Stimulated activated CD4-positive, alpha-beta T cell treated with anti-CD3 and anti-CD28 coated beads, Interleukin-15, amount 100 ng/mL, for 1 hour (primary cell): ENCODE measurements around the gene LSAMP.
"Not testable (repeated sequence)": the region's sequence is repeated elsewhere in the genome, so short reads cannot be mapped to it uniquely, and the experiment has no call there.

Experiments
- DNase-seq, 2 donors: peaks; one replicate each; pipeline ENCODE4 v3.0.0-alpha.2; 2020; ENCODE audit warnings: low read depth in 1 of 2, low spot score in 1 of 2

The LSAMP gene

DNA sequence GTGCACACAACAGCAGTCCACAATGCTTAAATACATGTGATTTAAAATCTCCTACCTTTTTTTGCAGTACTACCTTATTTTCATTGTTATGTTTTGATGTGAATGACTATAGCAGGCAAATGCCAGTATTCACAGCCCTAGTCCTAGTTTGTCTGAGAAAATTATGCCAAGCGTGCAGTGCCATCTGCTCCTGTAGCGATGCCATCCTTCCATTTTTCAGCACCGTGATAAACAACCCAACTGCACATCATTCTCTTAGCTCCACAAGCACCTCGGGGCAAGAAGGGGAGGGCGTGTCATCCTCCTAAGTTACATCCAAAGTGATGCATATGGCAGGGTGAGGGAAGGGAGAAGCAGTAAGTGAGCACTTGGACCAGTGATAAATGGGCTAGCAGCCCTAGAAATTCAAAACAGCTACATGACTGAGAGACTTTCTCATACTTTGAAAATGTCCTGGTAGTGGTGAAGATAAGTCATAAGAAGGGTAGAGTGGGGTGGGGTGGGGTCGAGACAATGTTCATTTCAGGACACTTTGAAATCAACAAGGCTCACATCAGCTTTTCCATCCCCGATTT is 198.8 kb downstream of the LSAMP start:
- no peak for DNase-seq

DNA sequence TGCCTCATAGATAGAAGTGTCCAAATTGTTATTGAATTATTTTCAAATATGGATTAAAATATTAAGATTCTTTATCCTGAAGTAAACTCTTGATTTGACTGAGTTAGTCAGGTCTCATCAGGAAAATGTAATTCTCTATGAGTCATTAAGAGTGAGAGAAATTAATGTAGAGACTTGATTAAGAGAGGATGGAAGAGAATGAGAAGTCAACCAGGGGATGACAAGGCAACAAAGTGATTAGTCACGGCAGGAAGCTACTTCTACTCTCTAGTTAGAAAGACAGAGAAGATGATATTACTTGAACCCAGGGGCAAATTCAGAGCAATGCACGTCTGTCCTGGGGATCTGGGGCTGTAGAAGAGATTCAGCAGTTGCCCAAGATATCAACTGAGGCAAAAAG is 202.5 kb downstream of the LSAMP start:
- no peak for DNase-seq

DNA sequence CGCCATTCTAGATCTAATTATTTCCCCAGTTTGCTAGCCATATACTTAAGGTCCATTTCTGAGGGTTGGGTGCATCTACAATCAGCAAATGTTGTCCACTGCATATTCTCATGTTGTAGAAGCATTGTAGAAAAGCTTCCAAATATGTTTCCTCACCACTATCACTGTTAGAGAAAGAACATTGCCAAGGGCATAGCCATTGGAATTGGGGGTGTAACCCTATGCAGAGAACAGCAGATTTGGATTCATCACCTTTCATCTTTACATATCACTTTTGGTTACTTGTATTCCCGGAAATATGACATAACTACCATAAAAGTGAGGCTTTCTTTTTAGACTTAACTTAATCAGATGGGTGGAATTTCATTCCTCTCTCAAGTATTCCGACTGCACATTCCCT is 203.6 kb downstream of the LSAMP start:
- DNase-seq: no peak

DNA sequence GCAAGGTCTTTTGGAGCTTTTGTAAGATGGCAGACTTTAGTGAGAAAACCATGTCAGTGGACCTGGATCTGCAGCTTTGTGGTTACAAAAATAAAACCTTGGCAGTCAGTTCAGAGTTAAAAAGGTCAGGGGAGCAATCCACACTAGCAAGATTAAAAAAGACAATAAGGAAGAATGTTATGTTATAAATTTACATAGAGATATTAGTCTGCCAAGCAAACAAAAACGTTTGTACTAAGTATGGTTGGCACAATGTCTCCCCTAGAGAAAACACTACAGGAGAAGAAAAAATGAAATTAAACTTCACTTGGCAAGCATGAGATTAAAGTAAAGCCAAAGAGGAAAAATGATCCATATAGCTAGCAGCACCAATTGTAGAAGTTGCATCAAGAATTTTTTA is 205.0 kb downstream of the LSAMP start:
- DNase-seq: no peak

DNA sequence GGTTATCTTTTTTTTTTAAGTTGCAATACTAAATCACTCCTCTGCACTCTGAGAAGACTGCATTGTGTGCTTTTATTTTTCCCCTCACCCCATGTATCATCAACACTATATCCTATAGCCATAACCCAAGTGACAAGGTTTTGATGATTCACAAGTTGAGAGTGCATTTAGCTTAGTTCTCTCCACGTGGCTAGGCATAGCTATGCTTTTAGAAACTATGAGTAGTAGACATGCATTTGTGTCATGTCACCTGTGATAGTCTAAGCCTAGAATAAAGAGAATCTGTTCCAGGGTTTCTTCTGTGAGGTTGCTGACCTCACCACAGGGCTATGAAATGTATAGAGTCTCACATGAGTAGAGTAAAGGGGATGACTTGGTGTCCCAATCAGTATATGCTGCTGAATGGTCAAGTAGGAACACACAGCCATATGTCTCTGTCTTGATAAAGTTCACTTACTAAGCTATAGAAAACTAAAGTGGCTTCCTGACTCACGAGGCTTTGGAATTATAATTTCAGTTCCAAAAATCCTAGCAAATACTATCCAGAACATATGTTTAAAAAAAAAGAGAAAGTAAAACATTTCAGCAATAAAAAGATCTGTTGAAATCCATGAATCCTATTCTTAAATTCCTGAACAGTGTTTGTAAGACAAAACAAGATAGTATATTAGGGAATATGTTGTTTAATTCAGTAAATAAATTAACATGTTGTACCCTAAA is 206.3 kb downstream of the LSAMP start:
- no peak for DNase-seq

DNA sequence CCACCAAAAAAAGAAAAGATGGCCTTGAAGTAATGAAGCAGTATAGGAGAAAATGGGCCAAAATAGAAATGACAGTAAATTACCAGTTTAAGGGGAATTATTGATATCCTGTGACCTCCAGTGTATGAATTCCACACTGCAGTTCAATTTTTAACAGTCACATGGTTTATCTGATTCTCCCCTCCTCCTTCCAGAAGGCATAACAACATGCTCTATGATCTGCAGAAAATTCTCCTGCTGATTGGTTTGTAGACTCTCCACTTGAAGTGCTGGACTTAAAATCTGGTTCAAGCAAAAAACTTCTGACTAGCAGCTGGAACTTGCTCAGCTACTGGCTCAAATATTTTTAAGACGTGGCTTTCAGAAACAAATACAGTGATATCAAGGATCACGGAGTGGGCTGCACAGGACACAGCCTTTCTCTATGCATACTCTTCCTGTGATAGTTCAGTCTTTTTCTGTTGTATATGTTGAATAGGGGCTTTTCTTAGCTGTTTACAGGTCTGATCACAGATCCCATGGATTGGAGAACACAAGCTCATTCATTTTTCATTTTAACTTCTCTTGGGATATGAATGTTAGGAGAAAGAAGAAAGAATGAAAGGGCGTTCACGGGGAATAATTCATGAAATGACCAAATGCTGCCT is 211.5 kb downstream of the LSAMP start:
- no peak for DNase-seq

DNA sequence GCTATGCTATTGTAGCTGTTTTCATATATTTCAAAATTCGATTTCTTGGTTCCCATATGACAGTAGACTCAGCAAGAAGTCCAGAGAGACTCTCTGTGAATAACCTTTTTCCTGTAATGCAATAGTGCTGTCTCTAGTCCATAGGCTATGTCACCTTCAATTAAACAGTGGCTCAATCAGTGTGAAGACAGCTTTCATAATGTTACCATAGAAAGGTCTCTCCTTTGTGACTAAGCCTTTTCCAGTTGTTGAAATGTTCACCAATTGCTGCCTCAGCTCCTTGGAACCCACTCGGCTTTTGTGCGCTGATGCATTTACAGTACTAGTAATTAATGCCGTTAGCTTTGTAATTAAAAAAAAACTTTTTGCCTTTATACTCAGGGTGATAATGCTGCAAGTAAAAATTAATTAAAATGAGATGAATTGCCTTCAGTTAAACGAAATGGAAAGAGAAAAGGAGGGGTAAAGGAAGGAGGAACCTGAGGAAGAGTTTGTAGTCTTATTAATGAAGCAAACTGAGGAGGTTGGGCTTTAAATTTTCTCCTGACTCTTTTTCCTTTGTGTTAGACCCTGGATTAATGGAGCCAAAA is 214.8 kb downstream of the LSAMP start:
- DNase-seq: no peak

DNA sequence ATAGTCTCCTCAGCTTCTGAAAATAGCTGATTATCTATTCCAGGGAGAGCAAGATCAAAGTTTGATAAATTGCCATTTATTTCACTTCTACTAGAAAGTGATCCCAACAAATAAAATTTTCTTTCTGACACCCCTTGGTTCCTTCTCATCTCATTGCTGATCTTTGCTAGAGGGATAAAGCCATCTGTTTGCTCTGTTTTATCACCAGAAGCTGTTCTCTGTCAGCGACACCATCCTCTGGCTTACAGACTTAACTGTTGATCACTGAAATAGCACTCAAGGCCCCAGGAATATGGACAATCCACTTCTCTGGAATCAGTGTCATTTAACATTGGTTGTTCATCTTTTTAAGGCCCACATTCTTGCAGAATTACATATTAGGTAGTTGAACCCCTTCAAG is 219.0 kb downstream of the LSAMP start:
- DNase-seq: no peak

DNA sequence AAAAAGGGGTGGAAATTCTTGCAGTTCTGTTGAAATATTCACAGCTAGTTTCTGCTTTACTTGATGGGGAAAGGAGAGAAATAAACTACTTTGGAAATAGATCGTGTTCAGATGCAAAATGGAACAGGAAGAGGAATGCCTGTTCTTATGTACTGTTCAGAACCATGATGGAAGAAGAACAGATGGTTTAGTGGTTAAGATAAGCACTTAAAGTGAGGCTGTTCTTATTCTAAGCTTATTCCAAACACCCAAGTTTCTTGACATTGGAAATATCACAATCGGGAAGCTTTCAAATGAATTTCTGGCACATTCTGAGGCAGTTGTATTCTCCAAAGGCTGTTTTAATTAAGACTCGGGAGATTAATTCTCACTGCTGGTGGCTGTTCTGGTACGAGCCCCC is 228.5 kb downstream of the LSAMP start:
- no peak for DNase-seq

DNA sequence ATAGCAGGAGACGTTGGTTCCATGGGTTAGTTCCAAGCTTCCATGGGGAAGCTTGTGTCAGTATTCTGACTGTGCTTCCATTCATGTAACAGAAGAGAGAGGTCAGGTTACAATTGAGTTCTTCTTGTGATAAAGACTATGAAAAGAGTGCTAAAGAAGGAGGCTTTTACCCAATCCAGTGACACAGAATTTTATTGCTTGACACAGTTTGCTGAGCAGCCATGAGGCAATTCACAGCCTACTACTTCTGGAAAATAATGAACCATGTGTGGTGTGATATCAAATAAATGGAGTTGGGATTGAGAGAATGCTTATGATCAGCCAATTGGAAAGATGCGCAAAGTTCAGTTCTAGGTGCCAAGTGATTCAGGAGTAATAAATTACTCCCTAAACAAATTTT is 233.4 kb downstream of the LSAMP start:
- no peak for DNase-seq

DNA sequence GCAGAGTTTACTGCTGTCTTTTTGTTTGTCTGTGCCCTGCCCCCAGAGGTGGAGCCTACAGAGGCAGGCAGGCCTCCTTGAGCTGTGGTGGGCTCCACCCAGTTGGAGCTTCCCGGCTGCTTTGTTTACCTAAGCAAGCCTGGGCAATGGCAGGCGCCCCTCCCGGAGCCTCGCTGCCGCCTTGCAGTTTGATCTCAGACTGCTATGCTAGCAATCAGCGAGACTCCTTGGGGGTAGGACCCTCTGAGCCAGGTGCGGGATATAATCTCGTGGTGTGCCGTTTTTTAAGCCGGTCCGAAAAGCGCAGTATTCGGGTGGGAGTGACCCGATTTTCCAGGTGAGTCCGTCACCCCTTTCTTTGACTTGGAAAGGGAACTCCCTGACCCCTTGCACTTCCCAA is 236.5 kb downstream of the LSAMP start:
- DNase-seq: not testable (repeated sequence)

DNA sequence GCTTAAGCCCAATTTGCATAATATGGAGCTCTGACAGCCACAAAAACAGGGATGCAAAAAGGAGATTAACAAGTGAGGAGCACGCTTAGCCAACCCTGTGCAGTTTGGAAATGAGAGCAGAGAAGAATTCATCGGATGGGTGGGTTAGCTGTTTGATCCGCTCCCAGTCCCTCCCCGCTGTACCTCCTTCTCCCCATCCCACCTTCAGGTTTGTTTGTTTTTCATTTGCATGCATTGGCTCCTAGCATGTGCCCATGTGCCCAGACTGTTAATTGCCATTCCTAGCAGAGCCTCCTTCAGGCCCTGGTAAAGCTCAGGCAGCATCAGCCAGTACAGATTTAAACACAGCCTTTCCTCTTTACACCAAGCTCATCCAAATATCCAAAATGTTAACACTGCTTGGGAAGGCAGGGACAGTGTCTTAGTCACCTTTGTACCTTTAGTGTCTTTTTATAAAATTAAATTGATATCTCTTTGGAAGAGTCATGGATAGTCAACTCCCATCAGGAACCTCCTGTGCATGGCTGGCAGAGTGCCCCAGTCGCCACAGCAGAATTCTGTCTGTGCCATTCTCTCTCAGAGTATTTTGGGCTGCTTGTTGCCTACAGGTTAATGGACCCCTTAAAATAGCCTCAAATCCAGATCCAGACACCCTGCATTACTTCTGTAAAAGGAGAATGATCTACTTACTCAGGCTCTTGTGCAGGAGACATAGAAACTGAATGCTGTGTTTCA is 244.2 kb downstream of the LSAMP start:
- no peak for DNase-seq

DNA sequence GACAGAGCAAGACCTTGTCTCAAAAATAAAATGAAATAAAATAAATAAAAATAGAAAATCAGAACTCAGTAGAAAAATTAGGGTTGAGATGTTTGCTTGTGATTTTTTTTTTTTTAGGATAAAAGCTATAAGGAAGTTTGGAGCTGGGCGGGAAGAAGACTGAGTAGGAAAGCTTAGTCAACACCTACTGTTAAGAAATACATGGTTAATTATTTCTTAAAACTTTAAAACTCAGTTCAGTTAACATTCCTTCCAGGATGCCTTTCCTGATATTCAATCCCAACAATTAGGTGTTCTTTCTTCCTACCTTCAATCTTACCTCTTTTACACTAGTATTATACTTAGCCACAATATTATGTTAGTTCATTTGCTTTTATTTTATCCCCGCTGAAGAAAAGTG is 246.2 kb downstream of the LSAMP start:
- no peak for DNase-seq

DNA sequence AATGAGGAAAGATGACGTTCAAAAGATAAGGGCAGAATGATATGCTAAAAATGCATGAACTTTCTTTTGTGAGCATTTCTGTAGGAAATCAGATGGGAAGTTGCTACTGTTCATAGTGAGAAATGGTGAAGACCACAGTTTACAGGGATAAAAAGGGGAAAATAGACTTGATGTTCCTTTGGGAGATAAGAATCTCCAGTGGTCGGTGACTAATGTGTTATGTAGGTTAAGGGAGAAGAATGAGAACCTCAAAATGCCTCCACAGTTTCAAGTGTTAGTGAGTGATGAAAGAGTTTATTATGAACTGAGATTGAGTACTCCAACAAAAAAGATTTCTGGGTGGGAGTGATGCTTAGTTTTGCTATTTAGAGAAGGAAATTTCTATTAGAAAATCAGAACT is 247.2 kb downstream of the LSAMP start:
- DNase-seq: no peak

DNA sequence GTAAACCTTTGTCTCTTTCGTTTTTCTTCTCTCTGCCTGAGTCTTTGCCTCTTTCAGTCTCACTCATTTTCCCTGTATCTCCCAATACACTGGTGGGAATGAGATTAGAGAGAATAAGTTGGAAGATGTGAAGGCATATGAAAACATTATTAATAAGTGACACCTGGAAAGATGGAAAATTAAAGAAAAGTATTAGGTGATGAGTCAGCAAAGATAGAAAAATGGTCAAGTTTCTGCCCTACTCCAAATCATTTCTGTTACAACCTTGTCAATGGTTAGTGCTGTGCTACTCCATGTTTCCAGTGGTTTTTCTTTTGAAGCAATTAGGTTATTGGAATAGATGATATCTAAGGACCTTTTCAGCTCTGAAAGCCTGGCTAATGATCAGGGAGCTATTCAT is 252.8 kb downstream of the LSAMP start:
- no peak for DNase-seq

DNA sequence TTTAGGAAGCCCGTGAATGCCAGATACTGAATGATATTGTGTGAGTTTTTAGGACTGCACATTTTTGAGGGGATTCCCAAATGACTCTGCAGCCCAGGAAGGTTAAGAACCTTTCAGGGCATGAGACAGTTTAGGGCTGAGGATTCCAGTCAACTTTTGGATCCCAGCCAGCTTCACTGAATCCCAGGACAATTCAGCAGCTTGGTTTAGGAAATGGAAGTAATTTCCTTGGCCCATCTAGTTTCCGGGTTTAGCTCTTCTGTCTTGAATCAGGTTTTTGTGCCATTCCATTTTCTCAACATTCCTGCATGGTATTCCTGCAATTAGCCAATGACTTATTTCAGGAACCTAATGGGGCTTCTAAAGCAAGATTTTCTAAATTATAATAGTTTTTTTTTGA is 253.9 kb downstream of the LSAMP start:
- no peak for DNase-seq

DNA sequence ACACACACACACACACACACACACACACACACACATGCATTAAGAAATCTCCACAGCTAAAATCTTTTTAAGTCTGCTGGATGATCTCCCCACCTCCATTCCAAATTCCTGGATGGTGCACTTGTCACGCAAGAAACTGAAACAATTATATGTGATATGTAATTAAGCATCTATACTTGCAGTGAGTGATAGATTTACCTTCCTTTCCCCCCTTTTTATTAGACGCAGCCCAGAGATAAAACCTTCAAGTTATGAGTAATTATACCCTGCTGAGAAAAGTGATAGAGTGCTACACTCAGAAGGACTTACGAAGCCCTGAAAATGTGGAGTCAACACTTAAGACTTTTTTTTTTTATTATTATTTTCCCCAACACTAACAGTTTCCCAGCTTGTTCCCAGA is 255.2 kb downstream of the LSAMP start:
- no peak for DNase-seq

DNA sequence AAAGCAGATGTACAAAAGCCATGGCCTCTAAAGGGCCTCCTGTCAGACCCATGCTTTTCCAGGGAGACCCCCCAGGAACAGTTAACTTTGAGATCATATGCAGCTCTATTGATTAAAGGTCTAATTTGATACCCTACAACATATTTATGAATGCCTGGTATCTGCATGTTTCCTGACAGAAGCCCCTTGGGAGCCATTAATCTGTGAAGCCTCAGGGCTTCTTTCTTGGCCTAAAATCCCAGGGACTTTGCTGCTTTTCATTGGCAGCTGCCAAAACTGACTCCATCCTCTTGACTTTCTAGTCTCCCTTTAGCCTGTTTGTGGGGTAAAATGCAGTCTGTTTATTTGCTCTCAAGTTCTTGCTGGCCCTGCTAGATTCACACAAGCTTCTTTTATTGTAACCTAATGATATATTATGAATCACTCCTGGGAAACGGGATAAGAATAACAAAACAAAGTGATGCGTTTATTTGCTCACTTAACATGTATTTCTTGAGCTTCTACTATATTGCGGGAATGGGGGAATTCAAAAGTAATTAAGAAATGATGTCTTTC is 257.0 kb downstream of the LSAMP start:
- no peak for DNase-seq

DNA sequence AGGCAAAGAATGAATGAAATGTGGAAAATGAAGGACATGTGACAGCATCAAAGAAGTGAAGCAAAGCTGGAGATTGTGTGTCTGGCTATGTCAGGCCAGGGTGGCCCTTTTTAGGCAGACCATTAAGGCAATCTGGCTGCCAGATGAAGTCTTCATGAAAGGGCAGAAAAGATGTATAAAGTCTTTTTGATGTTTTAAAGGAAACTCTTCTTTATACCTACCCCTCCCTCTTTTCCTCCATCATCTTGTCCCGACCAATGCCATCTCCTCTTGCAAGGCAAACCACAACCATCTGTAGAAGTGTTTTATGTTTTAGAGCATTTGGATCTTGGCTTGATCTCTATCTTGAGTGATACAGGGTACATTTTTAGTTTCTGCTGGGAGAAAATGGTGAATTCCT is 259.2 kb downstream of the LSAMP start:
- no peak for DNase-seq

DNA sequence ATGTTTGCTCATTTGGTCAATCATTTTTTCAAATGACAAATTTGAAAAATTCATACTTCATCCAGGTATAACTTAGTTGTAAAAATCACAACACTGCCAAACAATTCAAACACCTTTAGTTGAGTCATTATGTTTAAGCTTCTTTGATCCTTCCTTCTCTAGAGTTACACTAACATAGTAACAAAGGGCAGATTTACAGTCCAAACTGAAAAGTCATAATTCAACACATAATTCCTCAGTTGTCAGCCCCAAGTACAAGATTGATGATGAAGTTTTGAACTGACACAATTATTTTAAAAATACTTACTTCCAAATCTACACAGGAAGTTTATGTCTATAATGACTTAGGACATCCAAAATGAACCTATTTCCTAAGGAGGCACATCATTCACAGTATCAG is 264.1 kb downstream of the LSAMP start:
- no peak for DNase-seq

DNA sequence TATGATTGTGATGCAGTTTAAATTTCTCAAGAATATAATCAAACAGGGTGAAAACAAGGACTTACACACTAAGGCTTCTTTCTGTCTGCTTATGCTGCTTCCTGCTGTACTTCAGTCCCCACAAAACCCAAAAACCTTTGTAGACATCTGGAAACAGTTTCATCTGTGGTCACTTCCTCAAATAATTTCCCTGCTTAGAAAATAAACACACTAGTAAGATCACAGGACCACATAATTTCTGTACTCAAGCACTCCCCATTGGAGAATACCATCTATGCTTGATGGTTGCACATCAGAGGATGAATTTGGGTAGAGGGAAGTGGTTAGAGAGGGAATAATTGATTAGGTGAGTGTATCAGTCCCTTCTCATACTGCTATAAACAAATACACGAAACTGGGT is 266.2 kb downstream of the LSAMP start:
- no peak for DNase-seq
